Endometrial microvascular endothelial cells (primary cell): ENCODE data around the gene SYTL4. TPM values are rescaled to one million over a fixed set of nuclear protein-coding genes. Genes with fewer than 3 reads are reported as not detected.

Experiments
- in situ Hi-C: cut with HindIII; loops from 2 replicates; pipeline ENCODE4 v1.10.0; 2017; ENCODE audit warnings: low sequenced_read_pairs, low pct_unique_long_range_greater_than_20kb; ENCODE audit errors: inconsistent ontology term
- total RNA-seq: library from RNA; depleted of rRNA; stranded (reverse); fragments of >200 nt; gene quantifications from one replicate; pipeline ENCODE4 v1.2.3, GENCODE V29; 2015; ENCODE audit errors: inconsistent ontology term

SYTL4 gene
- total RNA-seq, 1 donor from 2014 or later = 27.2 TPM

DNA sequence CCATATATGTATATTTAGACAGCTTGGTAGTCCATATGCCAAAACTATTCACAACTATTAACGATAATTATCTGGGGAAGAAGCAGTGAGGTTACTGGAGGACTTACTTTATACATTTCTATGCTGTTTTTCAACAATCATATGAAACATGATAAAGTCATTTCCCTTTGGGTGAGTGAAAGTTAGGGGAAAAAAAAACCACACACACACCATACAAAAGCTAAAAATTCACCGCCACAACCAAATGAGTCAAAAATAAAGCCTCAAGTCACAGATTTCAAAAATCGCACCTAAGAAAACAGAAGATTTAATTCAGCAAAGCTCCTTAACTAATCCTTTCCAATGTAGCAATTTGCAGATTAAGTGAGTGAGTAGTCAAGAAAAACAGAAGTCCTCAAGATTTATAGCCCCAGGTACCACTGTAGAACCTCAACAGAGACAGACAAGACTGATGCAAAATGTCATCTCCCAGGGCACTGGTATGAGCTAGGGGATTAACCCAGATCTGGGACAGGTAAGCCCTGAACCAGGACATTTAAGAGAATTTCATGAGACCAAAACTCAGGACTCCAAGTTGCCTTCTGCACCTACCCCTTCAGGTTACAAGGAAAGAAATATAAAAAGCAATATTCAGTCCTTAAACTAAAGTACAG lies 35.1 kb downstream of the SYTL4 start:
- in situ Hi-C loops = no loop called here

DNA sequence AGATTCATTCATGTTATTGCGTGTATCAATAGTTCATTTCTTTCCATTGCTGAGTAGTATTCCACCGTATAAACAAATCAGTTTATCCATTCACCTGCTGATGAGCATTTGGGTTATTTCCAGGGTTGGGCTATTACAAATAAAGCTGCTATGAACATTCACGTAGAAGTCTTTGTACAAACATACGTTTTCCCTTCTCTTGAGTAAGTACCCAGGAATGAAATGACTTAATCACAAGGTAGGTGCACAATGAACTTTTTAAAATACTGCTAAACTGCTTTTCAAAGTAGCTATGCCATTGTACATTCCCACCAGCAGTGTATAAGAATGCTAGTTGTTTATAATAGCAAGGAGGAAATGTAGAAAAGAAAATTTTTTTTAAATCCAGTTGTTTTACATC lies 35.9 kb downstream of the SYTL4 start:
- in situ Hi-C loops = no loop called here

DNA sequence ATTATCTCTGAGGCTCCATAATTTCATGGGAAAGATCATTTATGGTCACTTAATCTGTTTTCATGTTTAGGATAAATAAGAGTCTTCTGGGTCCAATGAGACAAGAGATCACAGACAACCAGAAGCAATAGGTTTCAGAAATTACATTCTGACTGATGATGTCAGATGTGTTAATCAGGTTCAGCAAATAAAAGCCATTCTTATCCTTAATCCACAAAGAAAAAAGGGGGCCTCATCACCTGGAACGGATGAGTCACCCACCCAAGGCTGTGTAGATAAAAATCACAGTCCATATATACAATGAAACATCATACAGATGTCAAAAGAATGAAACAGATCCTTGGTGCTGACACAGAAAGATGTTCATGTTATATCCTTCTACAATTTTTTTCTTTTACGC lies 36.6 kb downstream of the SYTL4 start:
- in situ Hi-C loops = no loop called here

DNA sequence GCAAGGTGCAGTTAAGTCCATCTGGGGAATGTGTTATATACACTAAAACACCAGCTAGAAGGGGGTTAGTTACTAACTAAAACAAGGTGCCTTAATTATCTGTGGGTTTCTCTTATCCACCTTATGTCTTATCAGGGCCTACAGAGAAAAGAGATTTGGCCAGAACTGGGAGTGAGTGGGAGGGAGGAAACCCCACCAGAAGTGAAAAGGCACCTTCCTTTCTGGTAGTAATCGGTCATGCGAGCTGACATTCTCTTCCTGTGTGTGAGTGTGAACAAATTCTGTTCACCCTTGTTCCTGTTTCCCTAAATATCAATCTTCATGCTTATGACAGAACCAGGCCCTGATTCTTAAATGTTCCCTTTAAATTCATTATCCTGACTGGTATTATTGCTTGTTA lies 44.4 kb downstream of the SYTL4 start:
- in situ Hi-C loops = no loop called here

DNA sequence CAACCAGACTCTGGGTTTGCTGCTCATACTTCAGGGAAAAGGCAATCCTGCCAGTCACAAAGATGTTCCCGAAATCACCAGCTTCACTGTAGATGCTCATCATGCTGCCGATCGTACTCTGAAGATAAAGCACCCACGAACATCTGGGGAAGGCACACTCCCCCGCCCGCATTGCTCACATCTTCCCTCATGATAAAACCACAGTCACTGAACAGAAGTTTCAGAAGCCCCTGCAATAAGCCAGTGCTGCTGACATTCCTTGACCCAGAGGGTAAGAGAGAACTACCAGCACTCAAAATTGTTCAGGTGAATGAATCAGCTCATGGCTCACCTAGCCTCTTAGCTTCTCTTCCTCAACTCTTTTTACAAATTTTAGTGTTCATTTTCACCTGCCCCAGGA lies 44.8 kb downstream of the SYTL4 start:
- in situ Hi-C loops = no loop called here

DNA sequence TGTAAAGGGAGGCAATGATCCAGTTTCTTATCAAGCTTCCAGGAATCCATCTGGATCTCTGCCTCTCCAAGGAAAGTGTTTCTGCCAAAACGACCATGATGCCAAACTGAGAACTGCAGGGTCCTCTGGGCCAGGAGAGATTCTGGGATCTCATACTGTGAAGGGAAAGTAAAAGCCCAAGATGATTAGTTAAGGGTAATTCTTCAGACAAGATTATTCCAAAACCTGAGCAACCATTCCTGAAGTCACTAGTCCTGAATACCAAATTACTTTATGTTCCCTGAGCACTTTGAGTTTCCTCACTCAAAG lies 46.0 kb downstream of the SYTL4 start:
- in situ Hi-C loops = no loop called here

DNA sequence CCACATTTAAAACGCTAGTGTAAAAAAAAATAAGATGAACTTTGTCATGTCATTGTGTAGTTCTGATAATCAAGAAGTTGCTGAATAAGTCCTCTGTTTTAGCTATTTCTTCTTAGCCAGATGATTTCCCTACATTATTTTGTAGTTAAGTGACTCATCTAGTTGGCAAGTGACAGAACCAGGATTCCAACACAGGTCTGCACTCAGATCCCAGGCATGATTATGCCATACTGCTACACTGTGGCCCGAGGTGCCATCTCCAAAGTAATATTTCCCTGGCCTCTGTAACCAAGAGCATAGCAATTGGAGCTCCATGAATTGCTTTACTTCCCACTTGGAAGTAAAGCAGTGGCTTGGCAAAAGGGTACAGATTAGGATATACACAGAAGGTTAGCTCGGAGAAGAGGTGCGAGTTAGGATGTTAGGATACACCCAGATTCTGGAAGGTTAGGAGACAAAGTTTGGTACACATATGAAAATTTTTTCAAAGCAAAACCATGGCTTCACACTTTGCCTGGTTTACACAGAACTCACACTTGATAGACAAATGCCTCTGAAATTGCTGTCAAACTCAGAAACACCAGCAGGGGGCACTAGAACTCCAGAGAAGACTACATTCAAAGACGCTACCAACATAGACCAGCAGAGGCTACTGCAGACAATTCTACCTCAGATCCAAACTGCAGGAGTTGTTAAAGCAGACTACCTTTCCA lies 46.5 kb downstream of the SYTL4 start:
- in situ Hi-C loops = no loop called here

DNA sequence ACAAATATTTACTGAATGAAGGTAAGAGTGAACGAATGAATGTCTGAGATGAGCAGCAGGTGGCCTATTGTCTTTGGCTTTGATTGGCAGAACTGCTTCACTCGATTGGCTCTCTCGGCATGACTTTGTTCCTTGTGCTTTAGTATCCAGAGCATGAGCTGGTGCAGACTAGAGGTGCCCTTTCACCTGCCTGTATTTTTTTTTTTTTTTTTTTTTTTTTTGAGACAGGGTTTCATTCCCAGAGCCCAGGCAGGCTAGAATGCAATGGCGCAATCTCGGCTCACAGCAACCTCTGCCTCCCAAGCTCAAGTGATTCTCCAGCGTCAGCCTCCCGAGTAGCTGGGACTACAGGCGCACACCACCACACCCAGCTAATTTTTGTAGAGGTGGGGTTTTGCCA lies 49.0 kb downstream of the SYTL4 start:
- in situ Hi-C loops = no loop called here

DNA sequence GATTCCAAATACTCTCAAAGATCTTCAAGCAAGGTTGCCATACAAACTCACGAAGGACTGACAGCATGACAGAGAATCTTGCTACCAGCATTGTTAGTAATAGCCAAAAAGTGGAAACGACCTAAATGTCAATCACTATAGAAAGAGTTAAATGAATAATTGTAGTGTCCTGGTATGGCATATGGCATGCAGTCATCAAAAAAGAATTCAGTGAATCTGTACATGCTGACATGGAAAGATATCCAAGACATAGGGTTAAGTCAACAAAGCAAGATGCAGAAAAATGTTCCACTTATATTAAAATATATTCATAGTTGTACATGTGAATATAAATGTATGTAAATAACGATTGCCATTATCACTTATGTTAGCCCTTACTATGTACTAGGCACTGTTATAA lies 50.3 kb downstream of the SYTL4 start:
- in situ Hi-C loops = no loop called here

DNA sequence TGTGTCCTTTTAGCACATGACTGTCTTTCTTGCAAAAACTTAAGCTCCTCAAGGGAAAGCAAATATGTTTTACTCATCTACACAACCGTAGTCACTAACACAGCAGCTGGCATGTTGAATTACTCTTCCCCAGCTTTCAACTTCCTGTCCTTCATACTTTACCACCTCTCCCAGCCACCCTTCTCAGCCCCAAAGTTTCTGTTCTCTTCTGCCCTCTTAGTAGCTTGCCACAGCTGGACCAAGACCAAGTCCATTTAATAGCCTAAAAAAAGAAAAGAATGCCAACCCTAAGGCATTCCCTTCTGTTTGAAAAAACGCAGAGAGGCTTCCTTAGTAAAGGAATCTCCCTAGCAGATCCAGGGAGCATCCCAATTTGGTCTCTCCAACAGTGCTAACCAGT lies 51.2 kb downstream of the SYTL4 start:
- in situ Hi-C loops = no loop called here

DNA sequence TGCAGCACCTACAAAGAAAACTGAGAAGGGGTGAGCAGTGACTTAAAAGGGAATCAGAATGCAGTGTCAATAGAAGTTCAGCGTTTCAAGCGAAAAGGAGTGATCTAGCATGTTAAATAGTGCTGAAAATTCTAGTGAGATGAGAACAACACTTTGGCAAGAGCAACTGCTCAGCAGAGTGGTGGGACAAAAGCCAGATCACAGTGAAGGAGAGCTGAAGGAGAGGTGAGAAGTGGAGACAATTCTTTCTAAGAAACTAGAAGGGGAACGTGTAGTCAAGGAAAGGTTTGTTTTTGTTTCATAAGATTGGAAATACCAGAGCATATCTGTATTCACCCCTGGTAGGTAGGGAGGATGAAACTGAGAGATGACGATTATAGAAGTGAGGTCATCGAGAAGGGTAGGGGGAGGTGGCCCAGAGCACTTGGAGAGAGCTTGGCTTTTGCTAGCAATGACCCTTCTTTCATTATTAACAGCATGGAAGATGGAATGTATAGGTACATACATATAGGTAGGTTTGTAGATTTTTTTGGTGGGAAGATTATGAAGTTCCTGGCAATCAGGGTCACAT lies 54.2 kb downstream of the SYTL4 start:
- in situ Hi-C loops = no loop called here

DNA sequence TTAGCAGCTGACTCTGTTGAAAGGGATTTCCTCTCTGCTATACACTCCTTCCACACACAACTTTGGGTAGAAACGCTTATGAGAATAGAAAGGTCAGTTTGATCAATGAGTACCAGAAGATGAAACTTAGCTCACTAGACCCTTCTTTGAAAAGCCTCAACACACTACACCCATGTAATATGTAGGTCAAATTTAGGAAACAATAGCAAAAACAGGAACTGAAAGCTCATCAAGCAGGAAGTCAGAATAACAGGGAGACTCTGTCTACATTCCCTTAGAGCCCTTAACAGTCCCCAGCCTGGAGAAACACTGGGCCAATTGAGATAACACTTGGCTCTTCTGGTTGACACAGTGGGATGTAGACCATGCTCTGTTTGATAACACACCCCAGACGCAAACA lies 57.2 kb downstream of the SYTL4 start:
- in situ Hi-C loops = no loop called here

DNA sequence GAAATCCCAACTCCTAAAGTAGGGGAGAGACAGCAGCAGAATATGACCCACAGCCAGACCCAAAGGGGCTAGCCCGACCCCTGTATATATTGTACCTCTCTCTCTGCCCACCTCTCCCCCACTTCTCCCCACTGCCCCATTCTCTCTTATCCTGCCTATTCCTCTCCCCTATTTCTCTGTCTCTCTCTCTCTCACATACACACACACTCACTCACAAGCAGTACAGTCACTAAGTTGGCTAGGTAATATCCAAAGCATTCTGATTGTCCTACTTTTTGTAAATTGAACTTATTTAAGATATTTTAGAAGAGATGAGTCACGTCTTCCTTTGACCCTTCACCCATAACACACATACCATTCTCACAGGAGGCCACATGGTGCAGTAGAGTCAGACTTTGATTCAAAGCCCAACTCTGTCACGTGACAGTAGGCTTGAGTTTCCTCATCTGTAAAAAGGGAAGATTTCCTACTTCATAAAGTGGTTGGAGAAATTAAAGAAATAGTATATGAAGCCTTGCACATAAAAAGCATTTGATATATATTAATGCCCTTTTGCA lies 58.4 kb downstream of the SYTL4 start:
- in situ Hi-C loops = no loop called here

DNA sequence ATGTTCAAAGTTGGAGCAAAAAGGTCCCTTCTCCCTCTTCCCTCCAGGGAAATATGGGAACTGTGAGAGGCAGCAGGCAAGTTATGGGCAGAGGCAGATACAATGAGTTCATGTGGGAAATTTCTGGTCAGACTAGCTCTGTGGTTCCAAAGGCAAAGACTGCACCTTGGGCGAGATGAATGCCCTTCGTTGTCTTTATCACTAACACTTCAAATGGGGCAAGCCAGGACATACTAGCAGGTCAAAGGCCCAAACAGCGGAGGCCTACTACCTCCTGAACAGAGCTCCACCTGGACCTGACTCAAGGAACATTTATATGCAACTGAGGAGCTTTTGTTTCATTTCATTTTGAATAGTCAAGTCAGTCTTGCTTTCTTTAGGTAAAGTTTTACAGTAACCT lies 59.0 kb downstream of the SYTL4 start:
- in situ Hi-C loops = no loop called here

DNA sequence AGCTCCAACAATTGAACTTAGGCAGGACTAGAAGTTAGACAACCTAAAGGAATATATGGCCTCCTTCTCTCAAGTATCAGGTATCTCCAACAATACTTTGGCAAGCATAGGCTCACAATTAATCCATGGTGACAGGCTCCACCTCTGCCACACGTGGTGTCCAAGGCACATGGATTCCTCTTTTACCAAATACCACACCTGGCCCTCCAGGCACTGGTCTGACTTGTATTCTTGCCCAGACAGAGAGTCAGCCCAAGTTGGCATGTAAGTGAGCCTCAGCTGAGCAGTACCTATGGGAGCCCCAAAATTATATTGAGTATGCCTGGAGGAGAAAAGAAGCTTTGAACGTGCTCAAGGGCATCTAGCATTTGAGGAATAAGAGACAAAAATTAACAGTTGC lies 68.3 kb downstream of the SYTL4 start:
- in situ Hi-C loops = no loop called here

DNA sequence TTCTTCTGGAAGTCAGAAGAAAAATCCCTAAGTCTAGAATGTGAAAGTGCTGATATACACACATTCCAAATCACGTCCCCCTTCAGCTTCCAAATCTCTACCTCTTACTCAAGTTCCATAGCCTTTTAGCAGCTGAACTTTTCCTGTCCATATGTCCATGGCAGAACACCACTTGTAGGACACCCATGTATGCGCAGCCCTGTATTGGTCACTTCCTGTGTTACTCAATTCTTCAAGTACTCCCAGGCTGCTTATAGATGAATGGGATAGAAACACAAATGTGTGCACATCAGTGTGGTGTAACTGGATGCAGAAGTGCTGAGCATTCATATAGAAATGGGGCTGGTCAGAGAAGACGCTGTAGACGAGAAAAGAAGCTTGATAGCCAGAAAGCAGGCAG lies 69.1 kb downstream of the SYTL4 start:
- in situ Hi-C loops = no loop called here

DNA sequence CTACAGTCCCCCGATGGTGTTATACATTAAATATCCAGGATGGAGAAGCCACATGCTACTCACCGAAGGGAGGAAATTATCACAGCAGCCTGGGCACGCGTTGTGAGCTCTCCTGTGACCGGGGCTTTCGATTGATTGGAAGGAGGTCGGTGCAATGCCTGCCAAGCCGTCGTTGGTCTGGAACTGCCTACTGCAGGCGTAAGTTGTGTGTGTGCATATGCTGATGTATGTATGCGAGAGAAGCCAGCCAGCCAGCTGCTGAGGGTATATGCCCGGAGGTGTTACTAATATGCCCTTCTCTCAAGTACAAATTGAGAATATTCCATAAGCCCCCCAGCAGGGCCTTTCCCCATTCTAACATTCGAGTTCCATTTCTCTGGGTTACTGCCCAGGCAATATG lies 69.8 kb downstream of the SYTL4 start:
- in situ Hi-C loops = no loop called here

DNA sequence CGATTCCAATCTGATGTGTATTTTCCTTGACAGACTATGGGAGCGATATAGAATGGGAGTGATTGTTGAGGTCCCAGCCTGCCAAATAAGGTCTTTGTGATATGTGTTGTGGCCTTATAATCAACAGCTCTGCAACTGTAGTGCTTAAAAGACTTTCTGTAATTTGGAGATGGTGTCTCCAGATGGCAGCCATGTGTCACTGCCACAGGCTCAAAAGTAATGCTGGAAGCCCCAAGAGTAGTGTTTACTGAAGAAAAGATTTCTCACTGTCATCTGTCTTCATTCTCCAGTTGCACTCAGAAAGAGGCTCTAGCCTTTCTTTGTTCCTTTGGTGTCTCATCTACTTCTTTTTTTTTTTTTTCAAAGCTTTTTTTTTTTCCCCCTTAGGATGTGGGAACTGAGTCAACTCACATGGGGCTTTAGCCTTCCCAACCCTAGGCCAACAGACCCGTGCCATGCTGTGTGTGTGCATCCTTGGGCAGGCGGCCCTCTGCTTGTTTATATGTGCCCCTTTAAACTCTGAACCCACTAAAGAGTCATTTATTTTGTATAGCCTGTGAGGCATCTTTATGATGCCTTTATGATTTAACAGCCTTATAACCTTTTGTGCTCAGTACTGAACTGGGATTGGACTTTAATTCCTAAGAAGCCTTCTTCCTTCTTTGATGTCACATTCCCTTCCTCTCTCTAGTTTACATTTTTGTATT lies 72.3 kb downstream of the SYTL4 start:
- in situ Hi-C loops = no loop called here

DNA sequence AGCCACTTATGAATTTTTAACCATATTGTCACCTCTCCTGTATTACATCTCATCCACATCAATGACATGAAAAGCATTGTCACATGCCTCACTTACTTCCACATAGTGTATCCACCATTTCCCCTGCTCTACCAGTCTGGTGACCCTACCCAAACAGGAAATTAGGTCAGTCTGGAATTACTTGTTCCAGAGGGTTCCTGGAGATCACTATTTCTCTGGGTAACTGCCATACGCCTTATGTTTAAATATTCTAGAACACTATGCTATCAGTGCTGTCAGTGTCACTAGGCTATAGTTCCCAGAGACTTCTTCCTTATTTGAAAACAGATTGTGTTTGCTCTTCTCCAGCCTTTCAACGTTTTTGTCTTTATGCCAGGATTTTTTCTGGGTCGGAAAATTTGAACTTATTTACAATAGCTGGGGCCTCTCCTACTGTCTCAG lies 73.0 kb downstream of the SYTL4 start:
- in situ Hi-C loops = no loop called here

DNA sequence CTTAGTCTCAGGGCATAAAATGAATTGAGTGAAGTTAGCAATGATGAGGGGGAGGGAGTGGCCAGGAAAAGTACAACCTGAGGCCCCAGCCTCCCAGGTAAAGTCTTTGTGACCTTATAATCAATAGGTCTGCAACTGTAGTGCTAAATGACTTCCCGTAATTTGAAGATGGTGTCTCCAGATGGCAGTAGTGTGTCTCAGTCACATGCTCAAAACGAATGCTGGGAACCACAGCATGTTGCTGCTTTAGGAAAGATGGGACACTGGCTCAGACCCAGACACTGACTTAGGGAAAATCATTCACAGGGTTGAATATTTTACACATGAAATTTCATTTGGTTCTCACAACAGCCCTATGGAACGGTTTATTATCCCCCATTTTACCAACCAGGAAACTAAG lies 77.7 kb downstream of the SYTL4 start:
- in situ Hi-C loops = no loop called here
